Astrocyte (in vitro differentiated cells and primary cell): ENCODE data around the gene PGM2. TPM values are rescaled to one million over a fixed set of nuclear protein-coding genes. Genes with fewer than 3 reads are reported as not detected.

Source experiments
- DNase-seq: peaks from one replicate; pipeline ENCODE4 v3.0.0-alpha.2; 2010; ENCODE audit warnings: low read depth
- FAIRE-seq: peaks from 2 replicates; lab custom pipeline; 2011; peaks lifted over from hg19 to GRCh38; lab: Jason Lieb, UNC
- H2AFZ ChIP-seq: 2 replicates; pipeline ENCODE4 v1.6.0; 2012; ENCODE audit warnings: low read depth, low read length, inconsistent platforms
- H3K27ac ChIP-seq: 2 replicates; pipeline ENCODE4 v1.5.1; 2011; ENCODE audit warnings: low read depth, low read length, inconsistent platforms
- H3K27me3 ChIP-seq: 2 replicates; pipeline ENCODE4 v1.6.0; 2011; ENCODE audit warnings: low read length, inconsistent platforms; ENCODE audit not compliant: insufficient read depth
- H3K36me3 ChIP-seq: 2 replicates; pipeline ENCODE4 v1.5.1; 2011; ENCODE audit warnings: low read length, inconsistent platforms; ENCODE audit not compliant: insufficient read depth
- H3K4me1 ChIP-seq: 2 replicates; pipeline ENCODE4 v1.5.1; 2011; ENCODE audit warnings: low read length, inconsistent platforms; ENCODE audit not compliant: insufficient read depth
- H3K4me2 ChIP-seq: 2 replicates; pipeline ENCODE4 v1.6.0; 2012; ENCODE audit warnings: low read length, inconsistent platforms
- H3K4me3 ChIP-seq: 2 replicates; pipeline ENCODE4 v1.5.1; 2011; ENCODE audit warnings: low read depth, mild to moderate bottlenecking, low read length, inconsistent platforms; ENCODE audit not compliant: insufficient read depth
- H3K79me2 ChIP-seq: 2 replicates; pipeline ENCODE4 v1.6.0; 2012; ENCODE audit warnings: mild to moderate bottlenecking, low read length, inconsistent platforms; ENCODE audit not compliant: insufficient read depth
- H3K9ac ChIP-seq: 2 replicates; pipeline ENCODE4 v1.6.0; 2012; ENCODE audit warnings: mild to moderate bottlenecking, low read length, inconsistent platforms
- H3K9me3 ChIP-seq: 2 replicates; pipeline ENCODE4 v1.5.1; 2012; ENCODE audit warnings: low read depth, mild to moderate bottlenecking, low read length, inconsistent platforms; ENCODE audit not compliant: insufficient read depth
- H4K20me1 ChIP-seq: 2 replicates; pipeline ENCODE4 v1.6.0; 2012; ENCODE audit warnings: low read length, inconsistent platforms; ENCODE audit not compliant: insufficient read depth
- H3K27ac Mint-ChIP-seq: one replicate; pipeline ENCODE4 v1.8.0; 2021; ENCODE audit warnings: mild to moderate bottlenecking, mixed read lengths; ENCODE audit not compliant: unreplicated experiment
- H3K27me3 Mint-ChIP-seq: one replicate; pipeline ENCODE4 v1.8.0; 2021; ENCODE audit warnings: low read depth, mixed read lengths; ENCODE audit not compliant: unreplicated experiment
- H3K36me3 Mint-ChIP-seq: one replicate; pipeline ENCODE4 v1.8.0; 2021; ENCODE audit warnings: low read depth, mixed read lengths; ENCODE audit not compliant: unreplicated experiment
- H3K4me1 Mint-ChIP-seq: one replicate; pipeline ENCODE4 v1.8.0; 2021; ENCODE audit warnings: low read depth, mixed read lengths; ENCODE audit not compliant: unreplicated experiment
- H3K4me3 Mint-ChIP-seq: one replicate; pipeline ENCODE4 v1.8.0; 2021; ENCODE audit warnings: mild to moderate bottlenecking, moderate library complexity, mixed read lengths; ENCODE audit not compliant: unreplicated experiment
- H3K9me3 Mint-ChIP-seq: one replicate; pipeline ENCODE4 v1.8.0; 2021; ENCODE audit warnings: mild to moderate bottlenecking, mixed read lengths; ENCODE audit not compliant: unreplicated experiment
- CTCF ChIP-seq: IDR thresholded peaks from 2 replicates; pipeline ENCODE4 v1.5.1; 2011; ENCODE audit warnings: low read depth, mild to moderate bottlenecking, inconsistent platforms, low read length, moderate library complexity; ENCODE audit not compliant: insufficient read depth
- EZH2 ChIP-seq: IDR thresholded peaks from 2 replicates; pipeline ENCODE4 v1.6.1; 2012; ENCODE audit warnings: mild to moderate bottlenecking, low read length, inconsistent platforms; ENCODE audit not compliant: insufficient read depth
- total RNA-seq: library from RNA; stranded (reverse); gene quantifications from 2 replicates; pipeline ENCODE4 v1.2.1, GENCODE V29; 2021

Gene PGM2
- total RNA-seq, 1 donor from 2014 or later = 24.4 TPM

- FAIRE-seq = no peak
- H3K4me3 Mint-ChIP-seq = no peak overlapping the region
These were observed 13.8 kb upstream of the PGM2 start for GRCh38 chr4:37812713-37813112.

GRCh38 chr4:37815591-37815990, 10.9 kb upstream of the PGM2 start:
- no peaks in the 10 kb centered on the region for H3K27me3 Mint-ChIP-seq
- Histone ChIP-seq H2AFZ (no peak overlapping the region), H3K9ac (no peak overlapping the region), H3K4me2 (no peak overlapping the region), H3K27ac (no peak overlapping the region), H3K36me3 (no peaks in the 10 kb centered on the region), H3K27me3 (no peaks in the 10 kb centered on the region), H3K4me1 (no peaks in the 10 kb centered on the region), H3K79me2 (no peaks in the 10 kb centered on the region), H4K20me1 (no peaks in the 10 kb centered on the region), H3K9me3 (no peaks in the 10 kb centered on the region), H3K4me3 (no peak overlapping the region)
- H3K4me1 Mint-ChIP-seq = peaks cover 15% of the 10 kb centered on the region
- peaks cover 3% of the 10 kb centered on the region for H3K9me3 Mint-ChIP-seq
- no peak overlapping the region for H3K4me3 Mint-ChIP-seq
- TF ChIP-seq CTCF = no peak
- TF ChIP-seq EZH2 = no peak
- H3K27ac Mint-ChIP-seq = no peak overlapping the region
- DNase-seq (no peak), FAIRE-seq (no peak)
- no peaks in the 10 kb centered on the region for H3K36me3 Mint-ChIP-seq

More at GRCh38 chr4:37812713-37813112, 13.8 kb upstream of the PGM2 start:
- no peak overlapping the region for H3K4me3 ChIP-seq
- Mint-ChIP-seq H3K27ac (peak overlapping the region; percentile 56), H3K27me3 (no peaks in the 10 kb centered on the region), H3K9me3 (no peaks in the 10 kb centered on the region), H3K4me1 (peaks cover 15% of the 10 kb centered on the region), H3K36me3 (no peaks in the 10 kb centered on the region)
- no peak overlapping the region for H2AFZ ChIP-seq
- TF ChIP-seq CTCF (no peak), EZH2 (no peak)
- H3K27me3 ChIP-seq = no peaks in the 10 kb centered on the region
- peak overlapping the region; percentile 4 for H3K4me2 ChIP-seq
- H3K27ac ChIP-seq = no peak overlapping the region
- no peaks in the 10 kb centered on the region for H3K9me3 ChIP-seq
- H4K20me1 ChIP-seq = no peaks in the 10 kb centered on the region
- H3K9ac ChIP-seq = no peak overlapping the region
- H3K4me1 ChIP-seq = no peaks in the 10 kb centered on the region
- DNase-seq = peak; percentile 56
- no peaks in the 10 kb centered on the region for H3K36me3 ChIP-seq
- H3K79me2 ChIP-seq = no peaks in the 10 kb centered on the region

- no peak overlapping the region for H3K27ac Mint-ChIP-seq
- H3K4me3 Mint-ChIP-seq = no peak overlapping the region
- no peaks in the 10 kb centered on the region for H3K36me3 ChIP-seq
- TF ChIP-seq CTCF = no peak
- no peak for TF ChIP-seq EZH2
- H3K4me1 ChIP-seq = no peaks in the 10 kb centered on the region
- FAIRE-seq (no peak), DNase-seq (no peak)
- no peaks in the 10 kb centered on the region for H3K27me3 Mint-ChIP-seq
- H3K27ac ChIP-seq = no peak overlapping the region
- peaks cover 3% of the 10 kb centered on the region for H3K9me3 Mint-ChIP-seq
- H3K27me3 ChIP-seq = no peaks in the 10 kb centered on the region
- H3K9ac ChIP-seq = no peak overlapping the region
- H3K4me2 ChIP-seq = no peak overlapping the region
- H2AFZ ChIP-seq = no peak overlapping the region
- peaks cover 15% of the 10 kb centered on the region for H3K4me1 Mint-ChIP-seq
- H3K9me3 ChIP-seq = no peaks in the 10 kb centered on the region
- no peaks in the 10 kb centered on the region for H3K36me3 Mint-ChIP-seq
- H3K79me2 ChIP-seq = no peaks in the 10 kb centered on the region
- H3K4me3 ChIP-seq = no peak overlapping the region
- H4K20me1 ChIP-seq = no peaks in the 10 kb centered on the region
These were observed 10.5 kb upstream of the PGM2 start for GRCh38 chr4:37816006-37816405.
